Measurements from ENCODE around the gene CAND1. TPM values are rescaled to one million over a fixed set of nuclear protein-coding genes. Genes with fewer than 3 reads are reported as not detected.
A peak's percentile ranks its signal among the peaks of the same experiment; 100 is the strongest.

Gene CAND1
- total and polyA plus RNA-seq, 9 of the 15 experiments (the other 6 are each of a cell fraction or from before 2014, with no cell fraction given), result 24.0 to 167 (median 77.5) TPM

GRCh38 chr12:67268896-67269632, at the start of gene CAND1 (continued):
- TF ChIP-seq, protein P1, sequence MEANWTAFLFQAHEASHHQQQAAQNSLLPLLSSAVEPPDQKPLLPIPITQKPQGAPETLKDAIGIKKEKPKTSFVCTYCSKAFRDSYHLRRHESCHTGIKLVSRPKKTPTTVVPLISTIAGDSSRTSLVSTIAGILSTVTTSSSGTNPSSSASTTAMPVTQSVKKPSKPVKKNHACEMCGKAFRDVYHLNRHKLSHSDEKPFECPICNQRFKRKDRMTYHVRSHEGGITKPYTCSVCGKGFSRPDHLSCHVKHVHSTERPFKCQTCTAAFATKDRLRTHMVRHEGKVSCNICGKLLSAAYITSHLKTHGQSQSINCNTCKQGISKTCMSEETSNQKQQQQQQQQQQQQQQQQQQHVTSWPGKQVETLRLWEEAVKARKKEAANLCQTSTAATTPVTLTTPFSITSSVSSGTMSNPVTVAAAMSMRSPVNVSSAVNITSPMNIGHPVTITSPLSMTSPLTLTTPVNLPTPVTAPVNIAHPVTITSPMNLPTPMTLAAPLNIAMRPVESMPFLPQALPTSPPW (CRISPR knock-in tag; IDR thresholded peaks at IDR 0.05), result peak; percentile 95
- TF ChIP-seq CC2D1A (IDR thresholded peaks at IDR 0.05) (peak; percentile 67), SNRNP70 (optimal IDR thresholded peaks at IDR 0.05; ENCODE audit: low read depth, low read length) (no peak), IRF1 (CRISPR knock-in tag; IDR thresholded peaks at IDR 0.05; ENCODE audit: borderline replicate concordance) (no peak), ZEB2 (IDR thresholded peaks at IDR 0.05) (0 out of 2 replicates have a peak, but pooled peaks have one; percentile 19), SOX6 (IDR thresholded peaks at IDR 0.05) (0 out of 2 replicates have a peak, but pooled peaks have one; percentile 10), SIX5 (IDR thresholded peaks at IDR 0.05; ENCODE audit: borderline replicate concordance in 1 of 2, insufficient read depth in 1 of 2, low read depth in 1 of 2, low read length in 2 of 2) (no peak), KAT8 (IDR thresholded peaks at IDR 0.05; ENCODE audit: low read depth) (no peak), JUND (IDR thresholded peaks at IDR 0.05; ENCODE audit: borderline replicate concordance, low read depth, low read length) (peak; percentile 50; the same call in 1 of the 2 replicates), JUND (tag; IDR thresholded peaks at IDR 0.05; ENCODE audit: borderline replicate concordance, low read depth, low read length) (no peak; the same call in 1 of the 3 replicates), SNAPC5 (CRISPR knock-in tag; IDR thresholded peaks at IDR 0.05) (no peak), LEF1 (IDR thresholded peaks at IDR 0.05) (no peak), KHSRP (IDR thresholded peaks at IDR 0.05) (no peak), ZNF232 (CRISPR knock-in tag; IDR thresholded peaks at IDR 0.05) (no peak), MECOM (CRISPR knock-in tag; IDR thresholded peaks at IDR 0.05) (no peak), ERF (CRISPR knock-in tag; IDR thresholded peaks at IDR 0.05) (no peak), ZNF354B (CRISPR knock-in tag; IDR thresholded peaks at IDR 0.05) (no peak), EGR1 (conservative IDR thresholded peaks at IDR 0.05) (peak; percentile 99), SMARCA4 (IDR thresholded peaks at IDR 0.05) (no peak), ZNF124 (CRISPR knock-in tag; IDR thresholded peaks at IDR 0.05) (no peak), ZNF507 (tag; conservative IDR thresholded peaks at IDR 0.05) (no peak), MTA2 (IDR thresholded peaks at IDR 0.05; ENCODE audit: low read depth) (peak; percentile 66), ATF1 (CRISPR knock-in tag; IDR thresholded peaks at IDR 0.05) (0 out of 2 replicates have a peak, but pooled peaks have one; percentile 11), ATF1 (tag; IDR thresholded peaks at IDR 0.05) (peak; percentile 95)
- TF ChIP-seq, protein P2, sequence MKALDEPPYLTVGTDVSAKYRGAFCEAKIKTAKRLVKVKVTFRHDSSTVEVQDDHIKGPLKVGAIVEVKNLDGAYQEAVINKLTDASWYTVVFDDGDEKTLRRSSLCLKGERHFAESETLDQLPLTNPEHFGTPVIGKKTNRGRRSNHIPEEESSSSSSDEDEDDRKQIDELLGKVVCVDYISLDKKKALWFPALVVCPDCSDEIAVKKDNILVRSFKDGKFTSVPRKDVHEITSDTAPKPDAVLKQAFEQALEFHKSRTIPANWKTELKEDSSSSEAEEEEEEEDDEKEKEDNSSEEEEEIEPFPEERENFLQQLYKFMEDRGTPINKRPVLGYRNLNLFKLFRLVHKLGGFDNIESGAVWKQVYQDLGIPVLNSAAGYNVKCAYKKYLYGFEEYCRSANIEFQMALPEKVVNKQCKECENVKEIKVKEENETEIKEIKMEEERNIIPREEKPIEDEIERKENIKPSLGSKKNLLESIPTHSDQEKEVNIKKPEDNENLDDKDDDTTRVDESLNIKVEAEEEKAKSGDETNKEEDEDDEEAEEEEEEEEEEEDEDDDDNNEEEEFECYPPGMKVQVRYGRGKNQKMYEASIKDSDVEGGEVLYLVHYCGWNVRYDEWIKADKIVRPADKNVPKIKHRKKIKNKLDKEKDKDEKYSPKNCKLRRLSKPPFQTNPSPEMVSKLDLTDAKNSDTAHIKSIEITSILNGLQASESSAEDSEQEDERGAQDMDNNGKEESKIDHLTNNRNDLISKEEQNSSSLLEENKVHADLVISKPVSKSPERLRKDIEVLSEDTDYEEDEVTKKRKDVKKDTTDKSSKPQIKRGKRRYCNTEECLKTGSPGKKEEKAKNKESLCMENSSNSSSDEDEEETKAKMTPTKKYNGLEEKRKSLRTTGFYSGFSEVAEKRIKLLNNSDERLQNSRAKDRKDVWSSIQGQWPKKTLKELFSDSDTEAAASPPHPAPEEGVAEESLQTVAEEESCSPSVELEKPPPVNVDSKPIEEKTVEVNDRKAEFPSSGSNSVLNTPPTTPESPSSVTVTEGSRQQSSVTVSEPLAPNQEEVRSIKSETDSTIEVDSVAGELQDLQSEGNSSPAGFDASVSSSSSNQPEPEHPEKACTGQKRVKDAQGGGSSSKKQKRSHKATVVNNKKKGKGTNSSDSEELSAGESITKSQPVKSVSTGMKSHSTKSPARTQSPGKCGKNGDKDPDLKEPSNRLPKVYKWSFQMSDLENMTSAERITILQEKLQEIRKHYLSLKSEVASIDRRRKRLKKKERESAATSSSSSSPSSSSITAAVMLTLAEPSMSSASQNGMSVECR (CRISPR knock-in tag; IDR thresholded peaks at IDR 0.05), result no peak; the same call in 1 of the 2 replicates

Measured in K562 (cell line).